T-helper 17 cell (primary cell): ENCODE results near the gene ANKMY2. TPM values are rescaled to one million over a fixed set of nuclear protein-coding genes. Genes with fewer than 3 reads are reported as not detected.

Experiments used
- total RNA-seq, 4 donors: library from RNA in 2 of 4; stranded (reverse) in 2 of 4; gene quantifications; one replicate each; pipeline ENCODE4 v1.2.3 and lab custom pipeline; 2022 to 2026

ANKMY2 gene
- total RNA-seq, 2 donors from 2014 or later = 6.8 to 6.9 TPM

Other genes starting within 250 kb of the ANKMY2 start
- gene CRPPA, start 224.2 kb downstream of the ANKMY2 start, total RNA-seq = under 1 TPM; 0.81 to 0.99 TPM
- not detected for gene SOSTDC1, start 180.0 kb downstream of the ANKMY2 start, total RNA-seq
- not detected for gene LRRC72, start 118.9 kb downstream of the ANKMY2 start, total RNA-seq
- gene BZW2, start 427 bp upstream of the ANKMY2 start, total RNA-seq = 10 to 100 TPM; 24.0 to 29.4 TPM
- gene TSPAN13, start 108.0 kb upstream of the ANKMY2 start, total RNA-seq = 1 to 10 TPM in 1 of 2 donors, under 1 TPM in 1; 0.42 to 1.4 TPM
- gene AGR2, start 159.2 kb upstream of the ANKMY2 start, total RNA-seq = not detected
- not detected for gene AGR3, start 236.2 kb upstream of the ANKMY2 start, total RNA-seq